A673 (cell line): ENCODE measurements around the gene ADD3.

ENCODE experiments used
- CTCF ChIP-seq: fragments of 300-800, 200-600 bp; sonication (generic); conservative IDR thresholded peaks from 2 replicates; pipeline ENCODE4 v1.5.1; 2017; ENCODE audit warnings: low read depth, mild to moderate bottlenecking, antibody characterized with exemption, low read length, moderate library complexity, mixed read lengths
- EZH2 ChIP-seq: fragments of 200-600 bp; sonication (generic); IDR thresholded peaks from 2 replicates; pipeline ENCODE4 v1.6.1; 2017; ENCODE audit warnings: borderline replicate concordance, low read depth, mild to moderate bottlenecking, mixed read lengths, antibody characterized with exemption, low read length; ENCODE audit not compliant: poor library complexity, severe bottlenecking

- TF ChIP-seq EZH2 (no peak), CTCF (no peak)
Measured at GRCh38 chr10:110110338-110110737, 102.6 kb downstream of the ADD3 start.
